Mesenchymal stem cell (in vitro differentiated cells and primary cell): Measurements from ENCODE around the gene PCDHGA10.
"Not testable (repeated sequence)": the region's sequence is repeated elsewhere in the genome, so short reads cannot be mapped to it uniquely, and the experiment has no call there.

Experiments
- DNase-seq: peaks from one replicate; pipeline ENCODE4 v3.0.0-alpha.2; 2013
- H2AFZ ChIP-seq: one replicate; pipeline ENCODE4 v1.6.1; 2013; ENCODE audit warnings: low read depth, mild to moderate bottlenecking, control low read depth, inconsistent platforms, low read length, moderate library complexity
- H2AK5ac ChIP-seq: 2 replicates; pipeline ENCODE4 v1.6.1; 2013; ENCODE audit warnings: low read length, moderate library complexity, mild to moderate bottlenecking, inconsistent platforms; ENCODE audit not compliant: severe bottlenecking
- H2BK120ac ChIP-seq: one replicate; pipeline ENCODE4 v1.6.1; 2013; ENCODE audit warnings: low read depth, mild to moderate bottlenecking, inconsistent platforms, low read length, moderate library complexity
- H2BK12ac ChIP-seq, 2 experiments: one replicate each; pipeline ENCODE4 v1.6.1; 2013; ENCODE audit warnings: inconsistent platforms in 2 of 2, low read length in 2 of 2, mild to moderate bottlenecking in 2 of 2, moderate library complexity in 2 of 2, control low read depth in 1 of 2
- H2BK15ac ChIP-seq: one replicate; pipeline ENCODE4 v1.6.1; 2013; ENCODE audit warnings: mild to moderate bottlenecking, low read depth, inconsistent platforms; ENCODE audit not compliant: poor library complexity, severe bottlenecking
- H2BK5ac ChIP-seq: 2 replicates; pipeline ENCODE4 v1.6.1; 2013; ENCODE audit warnings: low read depth, mild to moderate bottlenecking, low read length, control low read depth, inconsistent platforms; ENCODE audit not compliant: poor library complexity, severe bottlenecking
- H3K14ac ChIP-seq, 2 experiments: one replicate each; pipeline ENCODE4 v1.6.1; 2013; ENCODE audit warnings: inconsistent platforms in 2 of 2, low read length in 2 of 2, control low read depth in 1 of 2, mild to moderate bottlenecking in 1 of 2, moderate library complexity in 1 of 2
- H3K18ac ChIP-seq, 2 experiments: one replicate each; pipeline ENCODE4 v1.6.1; 2013; ENCODE audit warnings: inconsistent platforms in 2 of 2, low read length in 2 of 2, control low read depth in 1 of 2, low read depth in 1 of 2, mild to moderate bottlenecking in 1 of 2
- H3K23ac ChIP-seq, 2 experiments: one replicate each; pipeline ENCODE4 v1.6.1; 2013; ENCODE audit warnings: inconsistent platforms in 2 of 2, low read length in 2 of 2, mild to moderate bottlenecking in 2 of 2, moderate library complexity in 2 of 2, control low read depth in 1 of 2
- H3K27ac ChIP-seq: 2 replicates; pipeline ENCODE4 v1.5.1; 2013; ENCODE audit warnings: mild to moderate bottlenecking, moderate library complexity, low read length, control low read depth, inconsistent platforms; ENCODE audit not compliant: poor library complexity, severe bottlenecking
- H3K27me3 ChIP-seq, 2 experiments: 2 replicates each; pipeline versions ENCODE4 v1.6.1 to v1.7.0; 2013; ENCODE audit warnings: low read length in 2 of 2, mild to moderate bottlenecking in 2 of 2, moderate library complexity in 2 of 2, control low read depth in 1 of 2, inconsistent platforms in 1 of 2; ENCODE audit not compliant: control insufficient read depth in 1 of 2, insufficient read depth in 1 of 2
- H3K36me3 ChIP-seq, 2 experiments: 2 replicates each; pipeline versions ENCODE4 v1.6.1 to v1.7.0; 2013; ENCODE audit warnings: low read length in 2 of 2, control low read depth in 1 of 2, inconsistent platforms in 1 of 2, low read depth in 1 of 2, mild to moderate bottlenecking in 1 of 2; ENCODE audit not compliant: insufficient read depth in 2 of 2, control insufficient read depth in 1 of 2
- H3K4ac ChIP-seq, 2 experiments: one replicate each; pipeline ENCODE4 v1.6.1; 2013; ENCODE audit warnings: inconsistent platforms in 2 of 2, low read length in 2 of 2, mild to moderate bottlenecking in 2 of 2, moderate library complexity in 2 of 2, control low read depth in 1 of 2, low read depth in 1 of 2
- H3K4me1 ChIP-seq: 2 replicates; pipeline ENCODE4 v1.6.1; 2013; ENCODE audit warnings: low read depth, low read length, control low read depth; ENCODE audit not compliant: control insufficient read depth, insufficient read depth
- H3K4me2 ChIP-seq: 2 replicates; pipeline ENCODE4 v1.6.1; 2013; ENCODE audit warnings: low read length, mild to moderate bottlenecking, inconsistent platforms; ENCODE audit not compliant: poor library complexity, severe bottlenecking
- H3K4me3 ChIP-seq, 2 experiments: 2 replicates each; pipeline versions ENCODE4 v1.5.1 to v1.7.0; 2013; ENCODE audit warnings: low read length in 2 of 2, mild to moderate bottlenecking in 2 of 2, control low read depth in 1 of 2, low read depth in 1 of 2; ENCODE audit not compliant: insufficient read depth in 1 of 2
- H3K79me1 ChIP-seq: replicated peaks from 2 replicates; pipeline ENCODE4 v1.6.1; 2013; ENCODE audit warnings: mild to moderate bottlenecking, control low read depth, low read length, inconsistent platforms; ENCODE audit not compliant: poor library complexity, severe bottlenecking
- H3K9ac ChIP-seq: 2 replicates; pipeline ENCODE4 v1.7.0; 2013; ENCODE audit warnings: mild to moderate bottlenecking, low read length, moderate library complexity
- H3K9me3 ChIP-seq: 2 replicates; pipeline ENCODE4 v1.7.0; 2013; ENCODE audit warnings: mild to moderate bottlenecking, low read length; ENCODE audit not compliant: control insufficient read depth
- H4K8ac ChIP-seq: one replicate; pipeline ENCODE4 v1.6.1; 2013; ENCODE audit warnings: inconsistent platforms, mild to moderate bottlenecking, low read length, moderate library complexity
- H4K91ac ChIP-seq: one replicate; pipeline ENCODE4 v1.6.1; 2013; ENCODE audit warnings: mild to moderate bottlenecking, low read length, inconsistent platforms
- WGBS: methylation state at CpG from one replicate; pipeline ENCODE4 v1.1.7; 2013; ENCODE audit warnings: mixed read lengths; 5-methylcytosine and 5-hydroxymethylcytosine counted together

The PCDHGA10 gene

DNA sequence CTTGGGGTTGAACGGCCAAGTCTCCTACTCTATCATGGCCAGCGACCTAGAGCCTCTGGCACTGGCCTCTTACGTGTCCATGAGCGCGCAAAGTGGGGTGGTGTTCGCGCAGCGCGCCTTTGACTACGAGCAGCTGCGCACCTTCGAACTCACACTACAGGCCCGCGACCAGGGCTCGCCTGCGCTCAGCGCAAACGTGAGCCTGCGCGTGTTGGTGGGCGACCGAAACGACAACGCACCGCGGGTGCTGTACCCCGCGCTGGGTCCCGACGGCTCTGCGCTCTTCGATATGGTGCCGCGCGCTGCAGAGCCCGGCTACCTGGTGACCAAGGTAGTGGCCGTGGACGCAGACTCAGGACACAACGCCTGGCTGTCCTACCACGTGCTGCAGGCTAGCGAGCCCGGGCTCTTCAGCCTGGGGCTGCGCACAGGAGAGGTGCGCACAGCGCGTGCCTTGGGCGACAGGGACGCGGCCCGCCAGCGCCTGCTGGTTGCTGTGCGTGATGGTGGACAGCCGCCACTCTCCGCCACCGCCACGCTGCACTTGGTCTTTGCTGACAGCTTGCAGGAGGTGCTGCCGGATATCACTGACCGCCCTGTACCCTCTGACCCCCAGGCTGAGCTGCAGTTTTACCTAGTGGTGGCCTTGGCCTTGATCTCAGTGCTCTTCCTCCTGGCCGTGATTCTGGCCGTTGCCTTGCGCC, 13.1 kb upstream of the PCDHGA10 start:
- Histone ChIP-seq H3K4me2 (no peak overlapping the region), H3K4me1 (no peaks in the 10 kb centered on the region), H2AFZ (no peak overlapping the region), H2BK120ac (no peak overlapping the region), H3K4me3 (peak overlapping the region; percentile 4 to 70), H2BK12ac (no peak overlapping the region), H4K8ac (no peak overlapping the region), H3K18ac (no peak overlapping the region), H2AK5ac (no peak overlapping the region), H3K9me3 (peaks cover 60% of the 10 kb centered on the region), H3K36me3 (peaks cover 0 to 26% of the 10 kb centered on the region in 2 experiments), H3K23ac (no peak overlapping the region), H2BK15ac (no peak overlapping the region), H2BK5ac (no peak overlapping the region), H3K27ac (no peak overlapping the region), H3K14ac (no peak overlapping the region), H3K4ac (no peak overlapping the region), H3K27me3 (no peaks in the 10 kb centered on the region), H3K79me1 (peaks cover 15% of the 10 kb centered on the region), H3K9ac (no peak overlapping the region), H4K91ac (no peak overlapping the region)
- 96% methylated on average over 61 of the region's 61 CpGs for WGBS
- no peak for DNase-seq

DNA sequence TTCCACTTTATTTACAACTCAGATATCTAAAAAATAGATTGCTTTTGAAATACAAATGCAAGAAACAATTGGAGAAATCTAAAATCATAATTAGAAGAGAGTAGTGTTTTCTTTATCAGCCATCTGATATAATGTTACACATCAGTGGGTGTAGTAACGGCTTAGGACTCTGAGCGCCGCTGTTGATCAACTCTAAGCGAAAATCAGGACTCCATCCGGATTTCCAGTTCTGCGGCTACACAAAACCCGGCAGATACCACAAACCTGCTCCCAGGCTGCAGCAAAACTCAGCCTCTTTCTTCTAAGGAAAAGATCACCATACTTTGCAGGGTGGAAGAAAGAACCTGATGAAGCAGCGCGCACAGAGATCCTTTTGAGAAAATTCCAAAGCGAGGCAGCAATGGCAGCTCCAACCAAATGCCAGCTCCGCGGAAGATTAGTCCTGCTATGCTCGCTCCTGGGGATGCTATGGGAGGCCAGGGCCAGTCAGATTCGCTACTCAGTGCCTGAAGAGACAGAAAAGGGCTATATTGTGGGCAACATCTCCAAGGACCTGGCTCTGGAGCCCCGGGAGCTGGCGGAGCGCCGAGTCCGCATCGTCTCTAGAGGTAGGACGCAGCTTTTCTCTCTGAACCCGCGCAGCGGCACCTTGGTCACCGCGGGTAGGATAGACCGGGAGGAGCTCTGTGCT, 10.1 kb upstream of the PCDHGA10 start, which contains the start of gene PCDHGA9:
Gene PCDHGA9 (plus strand): TSS at position 226 of the 691 bp plus-strand sequence. CDS start 175 bp downstream, at position 401.
- H3K9ac ChIP-seq = peak within 1 kb of the TSS; percentile 53
- H3K18ac ChIP-seq = no peak within 1 kb of the TSS
- H3K27ac ChIP-seq = no peak within 1 kb of the TSS
- no peak within 1 kb of the TSS for H4K91ac ChIP-seq
- peaks cover 13% of the 10 kb centered on the region for H3K79me1 ChIP-seq
- no peak within 1 kb of the TSS for H2BK120ac ChIP-seq
- H4K8ac ChIP-seq = no peak within 1 kb of the TSS
- no peak within 1 kb of the TSS for H2BK12ac ChIP-seq
- no peak within 1 kb of the TSS for H3K23ac ChIP-seq
- peaks cover 0 to 24% of the 10 kb centered on the region in 2 experiments for H3K36me3 ChIP-seq
- peak within 1 kb of the TSS in 1 of 2 experiments; percentile 75 for H3K4me3 ChIP-seq
- peaks cover 54% of the 10 kb centered on the region for H3K9me3 ChIP-seq
- no peak for DNase-seq
- H2AK5ac ChIP-seq = no peak within 1 kb of the TSS
- H2BK5ac ChIP-seq = no peak within 1 kb of the TSS
- no peak within 1 kb of the TSS for H3K4ac ChIP-seq
- H3K4me2 ChIP-seq = no peak within 1 kb of the TSS
- H3K4me1 ChIP-seq = no peaks in the 10 kb centered on the region
- WGBS = 93% methylated on average over 27 of the region's 27 CpGs
- H3K27me3 ChIP-seq = no peaks in the 10 kb centered on the region
- H3K14ac ChIP-seq = no peak within 1 kb of the TSS
- no peak within 1 kb of the TSS for H2AFZ ChIP-seq
- no peak within 1 kb of the TSS for H2BK15ac ChIP-seq

DNA sequence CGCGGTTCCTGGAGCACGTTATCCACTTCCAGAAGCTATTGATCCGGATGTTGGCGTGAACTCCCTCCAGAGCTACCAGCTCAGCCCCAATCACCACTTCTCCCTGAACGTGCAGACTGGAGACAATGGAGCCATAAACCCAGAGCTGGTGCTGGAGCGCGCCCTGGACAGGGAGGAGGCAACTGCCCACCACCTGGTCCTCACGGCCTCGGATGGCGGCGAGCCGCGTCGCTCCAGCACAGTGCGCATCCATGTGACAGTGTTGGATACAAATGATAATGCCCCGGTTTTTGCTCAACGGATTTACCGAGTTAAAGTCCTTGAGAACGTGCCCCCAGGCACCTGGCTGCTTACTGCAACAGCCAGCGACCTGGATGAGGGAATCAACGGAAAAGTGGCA, 9.4 kb upstream of the PCDHGA10 start:
- H3K9me3 ChIP-seq = peaks cover 54% of the 10 kb centered on the region
- no peak overlapping the region for H2BK5ac ChIP-seq
- H2BK120ac ChIP-seq = no peak overlapping the region
- H3K18ac ChIP-seq = no peak overlapping the region
- H3K4me3 ChIP-seq = peak overlapping the region in 1 of 2 experiments; percentile 75
- no peak overlapping the region for H2BK15ac ChIP-seq
- H3K4me2 ChIP-seq = no peak overlapping the region
- no peak overlapping the region for H4K91ac ChIP-seq
- DNase-seq = no peak
- H3K14ac ChIP-seq = no peak overlapping the region
- no peak overlapping the region for H3K27ac ChIP-seq
- H3K23ac ChIP-seq = no peak overlapping the region
- no peak overlapping the region for H2BK12ac ChIP-seq
- no peaks in the 10 kb centered on the region for H3K27me3 ChIP-seq
- H3K4me1 ChIP-seq = no peaks in the 10 kb centered on the region
- no peak overlapping the region for H3K4ac ChIP-seq
- H2AK5ac ChIP-seq = no peak overlapping the region
- H3K79me1 ChIP-seq = peaks cover 13% of the 10 kb centered on the region
- 98% methylated on average over 20 of the region's 22 CpGs for WGBS
- no peak overlapping the region for H4K8ac ChIP-seq
- no peak overlapping the region for H2AFZ ChIP-seq
- H3K36me3 ChIP-seq = peaks cover 0 to 28% of the 10 kb centered on the region in 2 experiments
- H3K9ac ChIP-seq = no peak overlapping the region

DNA sequence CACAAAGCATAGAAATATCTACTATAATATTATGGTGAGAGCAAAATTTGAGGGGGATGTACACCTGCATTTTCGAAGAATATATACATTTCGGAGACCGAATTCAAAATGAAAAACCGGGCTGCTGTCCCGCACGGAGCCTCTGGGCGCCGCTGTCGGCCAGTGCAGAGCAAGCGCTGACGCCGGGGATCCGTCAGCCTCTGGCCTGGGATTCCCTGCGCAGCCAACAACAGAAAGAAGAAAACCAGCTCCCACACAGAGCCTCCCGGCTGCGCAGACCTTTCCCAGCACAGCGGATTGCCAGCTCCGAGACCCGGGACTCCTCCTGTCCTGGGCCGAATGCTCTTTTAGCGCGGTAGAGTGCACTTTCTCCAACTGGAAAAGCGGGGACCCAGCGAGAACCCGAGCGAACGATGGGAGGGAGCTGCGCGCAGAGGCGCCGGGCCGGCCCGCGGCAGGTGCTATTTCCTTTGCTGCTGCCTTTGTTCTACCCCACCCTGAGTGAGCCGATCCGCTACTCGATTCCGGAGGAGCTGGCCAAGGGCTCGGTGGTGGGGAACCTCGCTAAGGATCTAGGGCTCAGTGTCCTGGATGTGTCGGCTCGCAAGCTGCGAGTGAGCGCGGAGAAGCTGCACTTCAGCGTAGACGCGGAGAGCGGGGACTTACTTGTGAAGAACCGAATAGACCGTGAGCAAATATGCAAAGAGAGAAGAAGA, 4.8 kb upstream of the PCDHGA10 start, which contains the start of gene PCDHGB6:
Gene PCDHGB6 (plus strand): TSS at position 232 of the 716 bp plus-strand sequence. CDS start 182 bp downstream, at position 414.
- H3K4ac ChIP-seq, H3K23ac ChIP-seq, H2AK5ac ChIP-seq, H3K4me1 ChIP-seq, H3K27ac ChIP-seq, H2BK120ac ChIP-seq, H2BK12ac ChIP-seq, H2BK5ac ChIP-seq, H2BK15ac ChIP-seq, H3K14ac ChIP-seq: not testable (repeated sequence)
- Histone ChIP-seq H4K8ac (peak within 1 kb of the TSS; percentile 64), H3K9me3 (peaks cover 39% of the 10 kb centered on the region), H2AFZ (peak within 1 kb of the TSS; percentile 55), H3K9ac (peak within 1 kb of the TSS; percentile 26), H3K18ac (peak within 1 kb of the TSS; percentile 16 to 67), H3K79me1 (peaks cover 24% of the 10 kb centered on the region), H3K4me2 (peak within 1 kb of the TSS; percentile 35), H3K27me3 (peaks cover 0 to 17% of the 10 kb centered on the region in 2 experiments), H4K91ac (peak within 1 kb of the TSS; percentile 90), H3K36me3 (peaks cover 0 to 24% of the 10 kb centered on the region in 2 experiments), H3K4me3 (peak within 1 kb of the TSS; percentile 57 to 72)
- peak; percentile 83 for DNase-seq
- WGBS = 4% methylated on average over 47 of the region's 51 CpGs
